Measurements from ENCODE around the gene KCNJ4.

GRCh38 chr22:38406617-38407016 lies 48.4 kb downstream of the KCNJ4 start:
- TF ChIP-seq POLR2A (IDR thresholded peaks at IDR 0.05) (no peak), CTCF (IDR thresholded peaks at IDR 0.05) (no peak)

Measured in Peyer's patch (tissue), 4 donors.